GM12873 (cell line): ENCODE measurements around the gene ADGRG1.

ENCODE experiments used
- CTCF ChIP-seq: IDR thresholded peaks from 2 replicates; pipeline ENCODE4 v1.5.1; 2012; ENCODE audit warnings: low read depth, mild to moderate bottlenecking, moderate library complexity, low read length, control low read depth; ENCODE audit not compliant: insufficient read depth; ENCODE audit errors: missing control alignments

ADGRG1 gene

GRCh38 chr16:57618296-57619132 is 9.9 kb upstream of the ADGRG1 start:
- TF ChIP-seq CTCF, result no peak

- no peak for TF ChIP-seq CTCF
Observed at GRCh38 chr16:57619133-57619605, 9.3 kb upstream of the ADGRG1 start.

GRCh38 chr16:57619606-57620334 is 8.7 kb upstream of the ADGRG1 start:
- TF ChIP-seq CTCF, result no peak

- no peak for TF ChIP-seq CTCF
Observed at GRCh38 chr16:57620335-57621231, 7.8 kb upstream of the ADGRG1 start.

- no peak for TF ChIP-seq CTCF
Observed at GRCh38 chr16:57621521-57622271, 6.7 kb upstream of the ADGRG1 start.

GRCh38 chr16:57622361-57623250 is 5.8 kb upstream of the ADGRG1 start:
- no peak for TF ChIP-seq CTCF
